HTERT RPE-1 (cell line): ENCODE measurements around the gene ASIC2.

Experiments
- in situ Hi-C: fragments of 300-500 bp; cut with MboI; formaldehyde crosslinking; loops from 4 replicates; pipeline ENCODE4 v1.14.3; 2020; ENCODE audit warnings: low sequenced_read_pairs

Gene ASIC2

GRCh38 chr17:33082529-33083173 lies 210.4 kb downstream of the ASIC2 start:
- in situ Hi-C loops = no loop called here

GRCh38 chr17:33080091-33080490 lies 213.0 kb downstream of the ASIC2 start:
- in situ Hi-C loops = no loop called here

GRCh38 chr17:33079201-33079600 lies 213.9 kb downstream of the ASIC2 start:
- in situ Hi-C loops = no loop called here

GRCh38 chr17:33076979-33077378 lies 216.1 kb downstream of the ASIC2 start:
- in situ Hi-C loops = no loop called here

- in situ Hi-C loops = no loop called here
Measured at GRCh38 chr17:33073416-33073815, 219.7 kb downstream of the ASIC2 start.

- in situ Hi-C loops = no loop called here
Measured at GRCh38 chr17:33072421-33073161, 220.5 kb downstream of the ASIC2 start.

GRCh38 chr17:33071656-33072055 lies 221.4 kb downstream of the ASIC2 start:
- in situ Hi-C loops = no loop called here

- in situ Hi-C loops = no loop called here
Measured at GRCh38 chr17:33057564-33057963, 235.5 kb downstream of the ASIC2 start.

GRCh38 chr17:33056399-33057146 lies 236.5 kb downstream of the ASIC2 start:
- in situ Hi-C loops = no loop called here

- in situ Hi-C loops = no loop called here
Measured at GRCh38 chr17:33055746-33056145, 237.3 kb downstream of the ASIC2 start.

- in situ Hi-C loops = no loop called here
Measured at GRCh38 chr17:33055171-33055611, 237.9 kb downstream of the ASIC2 start.

- in situ Hi-C loops = no loop called here
Measured at GRCh38 chr17:33054412-33054811, 238.7 kb downstream of the ASIC2 start.

- in situ Hi-C loops = no loop called here
Measured at GRCh38 chr17:33053676-33054075, 239.4 kb downstream of the ASIC2 start.

GRCh38 chr17:33052856-33053255 lies 240.2 kb downstream of the ASIC2 start:
- in situ Hi-C loops = no loop called here

- in situ Hi-C loops = no loop called here
Measured at GRCh38 chr17:33050611-33051140, 242.4 kb downstream of the ASIC2 start.

GRCh38 chr17:33049781-33050414 lies 243.2 kb downstream of the ASIC2 start:
- in situ Hi-C loops = no loop called here

GRCh38 chr17:33046361-33047255 lies 246.5 kb downstream of the ASIC2 start:
- in situ Hi-C loops = no loop called here

GRCh38 chr17:33045216-33045615 lies 247.9 kb downstream of the ASIC2 start:
- in situ Hi-C loops = no loop called here

- in situ Hi-C loops = no loop called here
Measured at GRCh38 chr17:33044771-33045170, 248.3 kb downstream of the ASIC2 start.

- in situ Hi-C loops = no loop called here
Measured at GRCh38 chr17:33040461-33040860, 252.6 kb downstream of the ASIC2 start.
